HepG2 (cell line): ENCODE measurements around the gene ABCC1. TPM values are rescaled to one million over a fixed set of nuclear protein-coding genes. Genes with fewer than 3 reads are reported as not detected.

Source experiments
- BATF2 ChIP-seq: sonication (generic); formaldehyde crosslinking; IDR thresholded peaks from 2 replicates; pipeline ENCODE4 v1.8.0; 2022; ENCODE audit warnings: mild to moderate bottlenecking, missing genetic modification reagents, moderate library complexity
- FOXJ3 ChIP-seq: sonication (generic); formaldehyde crosslinking; IDR thresholded peaks from 2 replicates; pipeline ENCODE4 v1.4.0; 2020; ENCODE audit warnings: missing genetic modification reagents, mild to moderate bottlenecking, borderline replicate concordance
- GABPA ChIP-seq, 2 experiments: IDR thresholded peaks; 2 replicates each; pipeline ENCODE4 v1.6.1; 2011 to 2016; ENCODE audit warnings: low read depth in 2 of 2, low read length in 1 of 2, missing biosample characterization in 1 of 2, missing genetic modification characterization in 1 of 2
- GTF3A ChIP-seq: sonication (generic); formaldehyde crosslinking; conservative IDR thresholded peaks from 2 replicates; pipeline ENCODE4 v1.4.0; 2020; ENCODE audit warnings: mild to moderate bottlenecking, missing genetic modification reagents
- KDM3A ChIP-seq: IDR thresholded peaks from 2 replicates; pipeline ENCODE4 v1.6.1; 2018; ENCODE audit warnings: low read depth, missing compliant biosample characterization
- KLF11 ChIP-seq: IDR thresholded peaks from 2 replicates; pipeline ENCODE4 v1.6.1; 2016; ENCODE audit warnings: missing compliant biosample characterization
- MXI1 ChIP-seq: IDR thresholded peaks from 3 replicates; pipeline ENCODE4 v1.6.1; 2012; ENCODE audit warnings: low read depth, low read length, inconsistent platforms, borderline replicate concordance
- NAIF1 ChIP-seq: sonication (generic); formaldehyde crosslinking; IDR thresholded peaks from 2 replicates; pipeline ENCODE4 v1.5.0; 2020; ENCODE audit warnings: mild to moderate bottlenecking, missing genetic modification reagents, borderline replicate concordance
- NBN ChIP-seq: fragments of 450-650 bp; conservative IDR thresholded peaks from 2 replicates; pipeline ENCODE4 v1.6.1; 2017
- NFATC3 ChIP-seq: sonication (generic); formaldehyde crosslinking; IDR thresholded peaks from 2 replicates; pipeline ENCODE4 v1.5.1; 2020; ENCODE audit warnings: mild to moderate bottlenecking, missing genetic modification reagents
- PCBP1 ChIP-seq: fragments of 200-400 bp; formaldehyde crosslinking; IDR thresholded peaks from 2 replicates; pipeline ENCODE4 v1.6.1; 2017; ENCODE audit warnings: mild to moderate bottlenecking, low read depth, low read length, borderline replicate concordance
- POLR2A ChIP-seq, 2 experiments: IDR thresholded peaks; 2 replicates each; pipeline ENCODE4 v1.6.1; 2011; ENCODE audit warnings: low read depth in 2 of 2, low read length in 2 of 2, mild to moderate bottlenecking in 1 of 2, moderate library complexity in 1 of 2; ENCODE audit not compliant: insufficient read depth in 1 of 2
- PRMT3 ChIP-seq: sonication (generic); formaldehyde crosslinking; IDR thresholded peaks from 2 replicates; pipeline ENCODE4 v1.8.1; 2022; ENCODE audit warnings: low read depth, mild to moderate bottlenecking, moderate library complexity, missing genetic modification reagents, borderline replicate concordance
- RXRA ChIP-seq: sonication (generic); formaldehyde crosslinking; IDR thresholded peaks from 2 replicates; pipeline ENCODE4 v1.5.1; 2020; ENCODE audit warnings: missing genetic modification reagents
- SAFB2 ChIP-seq: sonication (generic); formaldehyde crosslinking; IDR thresholded peaks from 2 replicates; pipeline ENCODE4 v1.5.1; 2020; ENCODE audit warnings: missing genetic modification reagents, low read depth, mild to moderate bottlenecking, borderline replicate concordance
- SMAD9 ChIP-seq: sonication (generic); formaldehyde crosslinking; IDR thresholded peaks from 2 replicates; pipeline ENCODE4 v1.5.1; 2020; ENCODE audit warnings: mild to moderate bottlenecking, missing genetic modification reagents
- TFAP4 ChIP-seq: sonication (generic); IDR thresholded peaks from 2 replicates; pipeline ENCODE4 v1.6.1; 2016; ENCODE audit warnings: low read depth, borderline replicate concordance
- ZFP82 ChIP-seq: sonication (generic); formaldehyde crosslinking; IDR thresholded peaks from 2 replicates; pipeline ENCODE4 v1.5.1; 2020; ENCODE audit warnings: mild to moderate bottlenecking, missing genetic modification reagents, borderline replicate concordance
- ZKSCAN1 ChIP-seq: fragments of 150-350 bp; IDR thresholded peaks from 2 replicates; pipeline ENCODE4 v1.6.1; 2014; ENCODE audit warnings: low read length
- ZNF101 ChIP-seq: sonication (generic); formaldehyde crosslinking; IDR thresholded peaks from 2 replicates; pipeline ENCODE4 v1.4.0; 2020; ENCODE audit warnings: mild to moderate bottlenecking, low read depth, missing genetic modification reagents, borderline replicate concordance
- ZNF430 ChIP-seq: sonication (generic); formaldehyde crosslinking; IDR thresholded peaks from 2 replicates; pipeline ENCODE4 v1.9.0; 2021; ENCODE audit warnings: mild to moderate bottlenecking, missing genetic modification reagents
- ZNF501 ChIP-seq: sonication (generic); formaldehyde crosslinking; IDR thresholded peaks from 2 replicates; pipeline ENCODE4 v1.5.1; 2020; ENCODE audit warnings: mild to moderate bottlenecking, moderate library complexity, missing genetic modification reagents
- ZNF513 ChIP-seq: sonication (generic); formaldehyde crosslinking; conservative IDR thresholded peaks from 2 replicates; pipeline ENCODE4 v1.5.0; 2020; ENCODE audit warnings: missing genetic modification reagents
- ZNF615 ChIP-seq: sonication (generic); formaldehyde crosslinking; IDR thresholded peaks from 2 replicates; pipeline ENCODE4 v1.5.0; 2020; ENCODE audit warnings: mild to moderate bottlenecking, missing genetic modification reagents, borderline replicate concordance
- ZNF639 ChIP-seq: conservative IDR thresholded peaks from 2 replicates; pipeline ENCODE4 v1.6.1; 2018; ENCODE audit warnings: missing genetic modification reagents
- ZNF772 ChIP-seq: sonication (generic); formaldehyde crosslinking; IDR thresholded peaks from 2 replicates; pipeline ENCODE4 v1.5.0; 2020; ENCODE audit warnings: mild to moderate bottlenecking, missing genetic modification reagents
- ZNF782 ChIP-seq: sonication (generic); formaldehyde crosslinking; IDR thresholded peaks from 2 replicates; pipeline ENCODE4 v1.4.0; 2020; ENCODE audit warnings: missing genetic modification reagents, mild to moderate bottlenecking, borderline replicate concordance
- ZNF792 ChIP-seq: IDR thresholded peaks from 2 replicates; pipeline ENCODE4 v1.6.1; 2016
- polyA plus RNA-seq, 8 experiments: library from polyadenylated mRNA; depleted of rRNA in 3 of 8; stranded (reverse) in 7 of 8; unstranded in 1 of 8; fragments of >200 nt; fragmentation: Illumina TruSeq in 4 of 8; extraction: Trizol in 4 of 8; gene quantifications; 2 replicates each; pipeline versions ENCODE4 v1.2.1 to v1.2.3, GENCODE V29; 2011 to 2016; ENCODE audit warnings: low read depth in 4 of 8, missing spikeins in 1 of 8, mixed read lengths in 1 of 8; ENCODE audit not compliant: insufficient read depth in 1 of 8
- total RNA-seq, 5 experiments: library from RNA; depleted of rRNA; stranded (reverse); fragments of >200 nt; fragmentation: Illumina TruSeq; extraction: Trizol; gene quantifications; 2 replicates each; pipeline ENCODE4 v1.2.3, GENCODE V29; 2016; ENCODE audit warnings: low read depth in 1 of 5

The ABCC1 gene
- total and polyA plus RNA-seq, 2 of the 13 experiments (the other 11 are each of a cell fraction or from before 2014, with no cell fraction given) = 13.0 to 30.6 TPM

- TF ChIP-seq POLR2A (IDR thresholded peaks at IDR 0.05; ENCODE audit: insufficient read depth in 1 of 2, low read depth in 2 of 2, low read length in 2 of 2) (no peak), MXI1 (no peak), ZNF615 (CRISPR knock-in tag) (no peak), TFAP4 (no peak), FOXJ3 (no peak), ZFP82 (CRISPR knock-in tag) (no peak), ZNF782 (CRISPR knock-in tag) (no peak), ZKSCAN1 (no peak), PCBP1 (0 out of 2 replicates have a peak, but pooled peaks have one; percentile 29), ZNF513 (CRISPR knock-in tag) (no peak), ZNF639 (CRISPR knock-in tag) (no peak), GTF3A (CRISPR knock-in tag) (no peak), ZNF792 (CRISPR knock-in tag) (no peak), RXRA (CRISPR knock-in tag) (no peak), KDM3A (CRISPR knock-in tag) (no peak), PRMT3 (CRISPR knock-in tag) (no peak), NFATC3 (CRISPR knock-in tag) (no peak), GABPA (IDR thresholded peaks at IDR 0.05; ENCODE audit: low read depth, low read length) (no peak), GABPA (CRISPR knock-in tag; IDR thresholded peaks at IDR 0.05; ENCODE audit: low read depth) (no peak), SAFB2 (CRISPR knock-in tag) (no peak), ZNF501 (no peak), ZNF772 (CRISPR knock-in tag) (no peak), NBN (0 out of 2 replicates have a peak, but pooled peaks have one; percentile 49), KLF11 (no peak), SMAD9 (CRISPR knock-in tag) (no peak), ZNF430 (CRISPR knock-in tag) (no peak), ZNF101 (CRISPR knock-in tag) (no peak), NAIF1 (CRISPR knock-in tag) (no peak), BATF2 (CRISPR knock-in tag) (no peak)
Measured at GRCh38 chr16:16191493-16192167, 242.2 kb downstream of the ABCC1 start (continued).
